DMS153 treated with DMSO at 0.1 percent for 48 hours (cell line): ENCODE measurements around the gene GAB1.

ENCODE experiments used
- DNase-seq: peaks from one replicate; lab custom pipeline; 2025; ENCODE audit not compliant: unreplicated experiment; lab: John Stamatoyannopoulos, UW

The GAB1 gene

GRCh38 chr4:143407888-143408287 is 71.2 kb downstream of the GAB1 start:
- DNase-seq = no peak

- no peak for DNase-seq
These were observed 73.3 kb downstream of the GAB1 start for GRCh38 chr4:143410015-143410414.

- peak; percentile 75 for DNase-seq
These were observed 75.1 kb downstream of the GAB1 start for GRCh38 chr4:143411527-143412419.

- no peak for DNase-seq
These were observed 75.7 kb downstream of the GAB1 start for GRCh38 chr4:143412420-143412758.

- DNase-seq = no peak
These were observed 81.2 kb downstream of the GAB1 start for GRCh38 chr4:143417679-143418403.

GRCh38 chr4:143420227-143420626 is 83.6 kb downstream of the GAB1 start:
- DNase-seq = no peak

- no peak for DNase-seq
These were observed 84.9 kb downstream of the GAB1 start for GRCh38 chr4:143421609-143422008.

- DNase-seq = no peak
These were observed 87.6 kb downstream of the GAB1 start for GRCh38 chr4:143424276-143424675.

GRCh38 chr4:143431526-143432257 is 95.0 kb downstream of the GAB1 start:
- DNase-seq = no peak

GRCh38 chr4:143432258-143432591 is 95.5 kb downstream of the GAB1 start:
- DNase-seq = no peak

GRCh38 chr4:143433231-143433630 is 96.6 kb downstream of the GAB1 start:
- no peak for DNase-seq

GRCh38 chr4:143435955-143436354 is 99.3 kb downstream of the GAB1 start:
- DNase-seq = no peak

GRCh38 chr4:143437476-143437875 is 100.8 kb downstream of the GAB1 start:
- peak; percentile 74 for DNase-seq

GRCh38 chr4:143437937-143438336 is 101.3 kb downstream of the GAB1 start:
- DNase-seq = peak; percentile 86

GRCh38 chr4:143438710-143439109 is 102.0 kb downstream of the GAB1 start:
- no peak for DNase-seq

GRCh38 chr4:143441109-143441508 is 104.4 kb downstream of the GAB1 start:
- DNase-seq = no peak

GRCh38 chr4:143441678-143442077 is 105.0 kb downstream of the GAB1 start:
- DNase-seq = no peak

- DNase-seq = no peak
These were observed 107.1 kb downstream of the GAB1 start for GRCh38 chr4:143443728-143444127.

GRCh38 chr4:143451186-143451585 is 114.5 kb downstream of the GAB1 start:
- no peak for DNase-seq

GRCh38 chr4:143455211-143455610 is 118.5 kb downstream of the GAB1 start:
- DNase-seq = no peak

GRCh38 chr4:143458966-143459365 is 122.3 kb downstream of the GAB1 start:
- DNase-seq = no peak
